GM23338 (cell line): ENCODE results near the gene NPAS2.

Experiments used
- EZH2 ChIP-seq: fragments of 200-600 bp; sonication (generic); IDR thresholded peaks from one replicate; pipeline ENCODE4 v1.8.0; 2017; ENCODE audit warnings: antibody characterized with exemption, mild to moderate bottlenecking, low read depth; ENCODE audit not compliant: unreplicated experiment
- JUNB ChIP-seq: IDR thresholded peaks from one replicate; pipeline ENCODE4 v1.6.1; 2016; ENCODE audit warnings: antibody characterized with exemption; ENCODE audit not compliant: unreplicated experiment
- TF ChIP-seq, protein P1 (sequence below), 2 experiments: fragments of 200-600 bp in 1 of 2; sonication (generic) in 1 of 2; conservative IDR thresholded peaks; 2 replicates each; pipeline versions ENCODE4 v1.5.1 to v1.6.1; 2016 to 2017; ENCODE audit warnings: antibody characterized with exemption in 2 of 2, low read depth in 2 of 2, mild to moderate bottlenecking in 2 of 2, moderate library complexity in 1 of 2
- TF ChIP-seq, protein P2 (sequence below): IDR thresholded peaks from 2 replicates; pipeline ENCODE4 v1.6.1; 2016; ENCODE audit warnings: antibody characterized with exemption

- no peak for TF ChIP-seq EZH2
- TF ChIP-seq, protein P1, sequence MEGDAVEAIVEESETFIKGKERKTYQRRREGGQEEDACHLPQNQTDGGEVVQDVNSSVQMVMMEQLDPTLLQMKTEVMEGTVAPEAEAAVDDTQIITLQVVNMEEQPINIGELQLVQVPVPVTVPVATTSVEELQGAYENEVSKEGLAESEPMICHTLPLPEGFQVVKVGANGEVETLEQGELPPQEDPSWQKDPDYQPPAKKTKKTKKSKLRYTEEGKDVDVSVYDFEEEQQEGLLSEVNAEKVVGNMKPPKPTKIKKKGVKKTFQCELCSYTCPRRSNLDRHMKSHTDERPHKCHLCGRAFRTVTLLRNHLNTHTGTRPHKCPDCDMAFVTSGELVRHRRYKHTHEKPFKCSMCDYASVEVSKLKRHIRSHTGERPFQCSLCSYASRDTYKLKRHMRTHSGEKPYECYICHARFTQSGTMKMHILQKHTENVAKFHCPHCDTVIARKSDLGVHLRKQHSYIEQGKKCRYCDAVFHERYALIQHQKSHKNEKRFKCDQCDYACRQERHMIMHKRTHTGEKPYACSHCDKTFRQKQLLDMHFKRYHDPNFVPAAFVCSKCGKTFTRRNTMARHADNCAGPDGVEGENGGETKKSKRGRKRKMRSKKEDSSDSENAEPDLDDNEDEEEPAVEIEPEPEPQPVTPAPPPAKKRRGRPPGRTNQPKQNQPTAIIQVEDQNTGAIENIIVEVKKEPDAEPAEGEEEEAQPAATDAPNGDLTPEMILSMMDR (conservative IDR thresholded peaks at IDR 0.05; ENCODE audit: low read depth in 2 of 2) = no peak
- TF ChIP-seq, protein P2, sequence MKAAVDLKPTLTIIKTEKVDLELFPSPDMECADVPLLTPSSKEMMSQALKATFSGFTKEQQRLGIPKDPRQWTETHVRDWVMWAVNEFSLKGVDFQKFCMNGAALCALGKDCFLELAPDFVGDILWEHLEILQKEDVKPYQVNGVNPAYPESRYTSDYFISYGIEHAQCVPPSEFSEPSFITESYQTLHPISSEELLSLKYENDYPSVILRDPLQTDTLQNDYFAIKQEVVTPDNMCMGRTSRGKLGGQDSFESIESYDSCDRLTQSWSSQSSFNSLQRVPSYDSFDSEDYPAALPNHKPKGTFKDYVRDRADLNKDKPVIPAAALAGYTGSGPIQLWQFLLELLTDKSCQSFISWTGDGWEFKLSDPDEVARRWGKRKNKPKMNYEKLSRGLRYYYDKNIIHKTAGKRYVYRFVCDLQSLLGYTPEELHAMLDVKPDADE = no peak
- no peak for TF ChIP-seq JUNB
Observed at GRCh38 chr2:100826494-100826893, 6.6 kb downstream of the NPAS2 start.
